Measurements from ENCODE around the gene SERPINB1. TPM values are rescaled to one million over a fixed set of nuclear protein-coding genes. Genes with fewer than 3 reads are reported as not detected.
A peak's percentile ranks its signal among the peaks of the same experiment; 100 is the strongest.

Gene SERPINB1
- total and polyA plus RNA-seq, 3 donors from 2014 or later, result 15.0 to 19.6 (median 19.4) TPM

- 64 to 65% methylated on average over 6 of the region's 6 CpGs for WGBS, 2 donors
- Histone ChIP-seq H3K4me3 (no peak overlapping the region), H3K36me3 (ENCODE audit: low read depth, missing control alignments) (no peaks in the 10 kb centered on the region), H3K27ac (no peak overlapping the region), H3K9me3 (no peaks in the 10 kb centered on the region), H3K4me1 (peaks cover 4% of the 10 kb centered on the region), H3K27me3 (no peaks in the 10 kb centered on the region)
- intact Hi-C loops (cut with DNase I; ENCODE audit: low total_unique reads), result no loop called here
- no peak for TF ChIP-seq POLR2A (IDR thresholded peaks at IDR 0.05)
- no peak for TF ChIP-seq CTCF (IDR thresholded peaks at IDR 0.05)
- DNase-seq, result no peak
These were observed 27.0 kb upstream of the SERPINB1 start for GRCh38 chr6:2868637-2869036.

- whole genome bisulfite sequencing, 2 donors, result 44 to 51% methylated on average over 8 of the region's 8 CpGs
- Histone ChIP-seq H3K9me3 (no peaks in the 10 kb centered on the region), H3K27me3 (no peaks in the 10 kb centered on the region), H3K36me3 (ENCODE audit: low read depth, missing control alignments) (no peaks in the 10 kb centered on the region), H3K4me3 (no peak overlapping the region), H3K27ac (peak overlapping the region in 1 of 2 donors; percentile 19), H3K4me1 (peaks cover 4% of the 10 kb centered on the region)
- intact Hi-C loops (cut with DNase I; ENCODE audit: low total_unique reads), result no loop called here
- no peak for DNase-seq
- TF ChIP-seq CTCF (IDR thresholded peaks at IDR 0.05) (no peak), POLR2A (IDR thresholded peaks at IDR 0.05) (no peak)
These were observed 24.6 kb upstream of the SERPINB1 start for GRCh38 chr6:2866171-2866846.

- WGBS, 2 donors, result 24 to 38% methylated on average over 4 of the region's 4 CpGs
- H3K27ac ChIP-seq, result peak overlapping the region in 1 of 2 donors; percentile 19
- H3K9me3 ChIP-seq, result no peaks in the 10 kb centered on the region
- intact Hi-C loops (cut with DNase I; ENCODE audit: low total_unique reads), result no loop called here
- no peaks in the 10 kb centered on the region for H3K27me3 ChIP-seq
- no peak overlapping the region for H3K4me3 ChIP-seq
- H3K4me1 ChIP-seq, result peaks cover 4% of the 10 kb centered on the region
- no peaks in the 10 kb centered on the region for H3K36me3 ChIP-seq (ENCODE audit: low read depth, missing control alignments)
- no peak for DNase-seq
- no peak for TF ChIP-seq POLR2A (IDR thresholded peaks at IDR 0.05)
- no peak for TF ChIP-seq CTCF (IDR thresholded peaks at IDR 0.05)
These were observed 24.1 kb upstream of the SERPINB1 start for GRCh38 chr6:2865694-2866151.

- peak overlapping the region in 1 of 2 donors; percentile 19 for H3K27ac ChIP-seq
- H3K4me3 ChIP-seq, result no peak overlapping the region
- no peaks in the 10 kb centered on the region for H3K9me3 ChIP-seq
- no peak for DNase-seq
- no peaks in the 10 kb centered on the region for H3K36me3 ChIP-seq (ENCODE audit: low read depth, missing control alignments)
- H3K27me3 ChIP-seq, result no peaks in the 10 kb centered on the region
- WGBS, 2 donors, result 80 to 87% methylated on average over 7 of the region's 7 CpGs
- intact Hi-C loops (cut with DNase I; ENCODE audit: low total_unique reads), result no loop called here
- TF ChIP-seq POLR2A (IDR thresholded peaks at IDR 0.05) (no peak), CTCF (IDR thresholded peaks at IDR 0.05) (no peak)
- H3K4me1 ChIP-seq, result peaks cover 4% of the 10 kb centered on the region
These were observed 23.6 kb upstream of the SERPINB1 start for GRCh38 chr6:2865270-2865669.

- intact Hi-C loops (cut with DNase I; ENCODE audit: low total_unique reads), result no loop called here
- no peak for DNase-seq
- WGBS, 2 donors, result 90 to 95% methylated on average over 2 of the region's 2 CpGs
- Histone ChIP-seq H3K36me3 (ENCODE audit: low read depth, missing control alignments) (no peaks in the 10 kb centered on the region), H3K4me1 (peaks cover 6% of the 10 kb centered on the region), H3K4me3 (no peak overlapping the region), H3K9me3 (no peaks in the 10 kb centered on the region), H3K27ac (no peak overlapping the region), H3K27me3 (no peaks in the 10 kb centered on the region)
- no peak for TF ChIP-seq POLR2A (IDR thresholded peaks at IDR 0.05)
- no peak for TF ChIP-seq CTCF (IDR thresholded peaks at IDR 0.05)
These were observed 22.2 kb upstream of the SERPINB1 start for GRCh38 chr6:2863901-2864300.

Data from testis (tissue), 3 donors.